Fibroblast of skin of back (primary cell): ENCODE measurements around the gene SS18L1.
A peak's percentile ranks its signal among the peaks of the same experiment; 100 is the strongest.

Experiments
- DNase-seq: peaks from one replicate; pipeline ENCODE4 v3.0.0-alpha.2; 2013

Gene SS18L1

GRCh38 chr20:62214067-62214466, 70.5 kb downstream of the SS18L1 start:
- no peak for DNase-seq

- no peak for DNase-seq
Measured at GRCh38 chr20:62215020-62215990, 71.7 kb downstream of the SS18L1 start.

DNA sequence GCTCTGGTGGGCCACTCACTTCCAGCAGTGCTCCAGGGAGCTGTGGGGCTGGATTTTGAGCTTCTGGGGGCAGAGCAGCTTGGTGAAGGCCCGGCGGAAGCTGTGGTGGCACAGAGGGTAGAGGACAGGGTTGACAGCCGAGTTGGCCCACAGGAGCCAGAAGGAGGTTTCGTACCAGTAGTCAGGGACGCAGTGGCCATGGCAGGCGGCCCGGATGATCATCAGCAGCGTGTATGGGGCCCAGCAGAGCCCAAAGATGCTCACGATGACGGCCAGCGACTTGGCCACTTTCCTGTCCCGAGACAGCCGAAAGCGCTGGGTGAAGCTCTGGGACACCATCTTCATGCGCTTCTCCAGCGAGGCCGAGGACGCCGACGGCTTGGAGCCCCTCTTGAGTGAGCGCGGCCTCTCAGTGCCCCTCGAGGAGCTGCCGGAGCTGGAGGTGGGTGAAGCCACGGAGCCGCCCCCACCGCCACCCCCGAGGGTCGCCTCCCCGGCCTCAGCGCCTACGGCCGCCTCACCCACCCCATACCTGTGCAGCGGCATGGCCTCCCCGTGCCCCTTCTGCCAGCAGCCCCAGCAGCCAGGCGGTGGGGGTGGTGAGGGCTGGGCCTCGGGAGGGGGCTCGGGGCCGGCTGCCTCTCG, 72.5 kb downstream of the SS18L1 start:
- no peak for DNase-seq

- no peak for DNase-seq
Measured at GRCh38 chr20:62216636-62217566, 73.3 kb downstream of the SS18L1 start.

DNA sequence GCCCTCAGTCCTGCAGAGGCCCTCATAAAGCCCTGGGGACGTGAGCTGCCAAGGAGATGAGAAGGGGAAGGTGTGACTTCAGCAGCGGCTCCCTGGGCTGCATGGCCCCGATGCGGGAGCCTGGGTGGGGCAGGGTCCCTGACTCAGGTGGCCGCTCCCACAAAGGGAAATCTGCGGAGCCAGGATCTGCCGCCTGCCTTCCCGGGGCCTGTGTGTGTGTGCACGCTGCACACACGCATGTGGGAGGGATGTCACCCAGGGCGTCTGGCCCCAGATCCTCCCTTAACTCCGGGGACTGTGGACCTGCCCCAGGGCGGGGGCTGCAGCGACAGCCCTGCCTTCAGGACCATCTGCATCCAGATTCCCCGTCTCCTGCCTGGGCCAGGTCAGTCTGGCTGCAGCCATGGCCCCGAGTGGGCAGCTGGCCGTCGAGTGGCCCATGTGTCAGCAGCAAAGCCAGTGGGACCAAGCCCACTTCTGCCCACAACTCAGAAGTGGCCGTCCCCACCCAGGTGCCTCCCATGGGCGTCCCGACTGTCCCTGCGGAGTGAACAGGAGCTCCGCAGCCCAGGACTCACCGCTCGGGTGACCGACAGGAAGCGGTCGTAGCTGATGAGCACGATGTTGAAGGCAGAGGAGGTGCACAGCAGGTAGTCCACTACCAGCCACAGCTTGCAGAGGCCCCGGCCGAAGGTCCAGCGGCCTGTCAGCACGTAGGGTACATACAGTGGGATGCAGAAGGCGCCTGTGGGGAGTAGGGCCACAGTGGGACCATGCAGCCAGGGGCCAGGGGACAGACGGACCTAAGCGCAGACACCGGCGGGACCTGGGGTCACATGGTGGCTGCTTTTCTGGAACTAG, 74.6 kb downstream of the SS18L1 start:
- DNase-seq = no peak

DNA sequence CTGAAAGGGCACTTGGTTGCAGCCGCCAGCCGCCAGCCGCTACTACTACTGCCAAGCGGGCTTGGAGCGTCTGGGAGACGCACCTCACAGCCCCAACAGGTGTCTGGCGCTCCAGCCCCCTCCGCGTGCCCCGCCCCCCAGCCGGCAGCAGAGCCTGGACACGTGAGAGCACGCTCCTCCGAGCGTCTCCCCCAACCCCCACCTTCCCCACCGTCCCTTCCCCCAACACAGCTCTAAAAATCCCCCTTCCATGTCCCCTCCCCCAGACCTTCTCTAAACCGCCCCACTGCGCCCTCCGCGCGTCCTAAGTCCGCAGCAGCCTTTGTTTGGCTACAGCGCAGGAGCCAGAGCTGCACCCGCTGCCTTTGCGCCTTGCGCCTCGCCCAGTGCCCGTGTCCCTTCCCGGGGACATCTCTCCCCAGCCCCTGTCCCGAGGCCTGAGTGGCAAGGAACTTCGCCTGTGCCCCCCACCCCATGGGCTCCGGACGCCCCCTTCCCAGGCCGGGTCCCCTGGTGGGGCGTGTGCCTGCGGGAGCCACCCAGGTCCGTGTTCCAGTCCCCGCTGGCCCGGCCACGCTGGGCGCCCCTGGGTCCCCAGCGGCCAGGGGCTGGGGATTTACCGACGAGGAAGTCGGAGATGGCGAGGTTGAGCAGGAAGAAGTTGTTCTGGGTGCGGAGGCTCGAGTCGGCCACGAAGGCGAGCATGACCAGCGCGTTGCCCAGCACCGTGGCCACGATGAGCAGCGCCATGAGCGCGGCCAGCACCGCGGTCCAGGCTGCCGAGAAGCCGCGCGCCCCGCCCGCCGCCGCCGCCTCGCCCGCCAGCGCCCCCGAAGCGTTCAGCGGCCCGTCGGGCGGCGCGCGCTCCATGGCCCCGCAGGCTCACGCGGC, 75.8 kb downstream of the SS18L1 start:
- no peak for DNase-seq

GRCh38 chr20:62219992-62220665, 76.6 kb downstream of the SS18L1 start, which contains the start of gene HRH3:
Gene HRH3 (minus strand): TSS chr20:62220278. CDS start chr20:62219970, 308 bp downstream.
- DNase-seq = peak; percentile 27

- no peak for DNase-seq
Measured at GRCh38 chr20:62220666-62221568, 77.3 kb downstream of the SS18L1 start.

- no peak for DNase-seq
Measured at GRCh38 chr20:62222266-62222850, 78.8 kb downstream of the SS18L1 start.

GRCh38 chr20:62222972-62223371, 79.4 kb downstream of the SS18L1 start:
- DNase-seq = no peak

- DNase-seq = no peak
Measured at GRCh38 chr20:62223571-62223970, 80.0 kb downstream of the SS18L1 start.

- no peak for DNase-seq
Measured at GRCh38 chr20:62224113-62224855, 80.7 kb downstream of the SS18L1 start.

GRCh38 chr20:62225026-62225425, 81.5 kb downstream of the SS18L1 start:
- DNase-seq = no peak

DNA sequence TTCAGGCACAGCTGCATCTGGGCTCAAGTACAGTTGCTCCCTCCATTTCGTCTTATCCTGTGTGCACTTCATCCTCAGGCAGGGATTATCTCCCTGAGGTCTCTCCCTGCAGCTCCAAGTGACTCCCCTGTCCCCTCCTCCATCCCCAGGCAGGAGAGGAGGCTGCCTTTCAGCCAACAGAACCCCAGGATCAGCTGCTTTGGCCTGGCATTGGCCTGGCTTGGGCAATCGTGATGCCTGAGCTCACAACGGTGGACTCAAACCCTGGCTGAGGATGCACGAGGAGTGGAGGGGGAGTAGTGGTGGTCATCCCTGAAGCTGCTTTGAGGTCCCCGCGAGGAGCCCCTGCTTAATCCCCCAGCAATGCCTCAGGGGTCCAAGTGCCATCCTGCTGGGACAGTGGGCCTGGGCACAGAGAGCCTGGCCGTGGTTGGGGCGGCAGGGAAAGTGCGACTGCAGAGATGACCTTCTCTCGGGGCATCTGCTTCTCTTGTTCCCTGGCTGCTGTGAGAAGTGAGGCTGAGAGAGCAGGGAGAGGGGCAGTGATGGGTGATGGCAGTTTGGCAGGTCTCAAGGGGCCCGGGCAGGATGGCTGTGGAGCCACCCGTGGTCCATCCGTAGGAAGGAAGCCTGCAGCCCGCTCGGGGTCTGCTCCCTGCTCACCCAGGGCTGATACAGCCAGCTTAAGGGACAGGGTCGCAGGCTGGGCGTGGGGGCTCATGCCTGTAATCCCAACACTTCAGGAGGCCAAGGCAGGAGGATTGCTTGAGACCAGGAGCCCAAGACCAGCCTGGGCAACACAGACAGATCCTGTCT, 82.5 kb downstream of the SS18L1 start:
- no peak for DNase-seq

DNA sequence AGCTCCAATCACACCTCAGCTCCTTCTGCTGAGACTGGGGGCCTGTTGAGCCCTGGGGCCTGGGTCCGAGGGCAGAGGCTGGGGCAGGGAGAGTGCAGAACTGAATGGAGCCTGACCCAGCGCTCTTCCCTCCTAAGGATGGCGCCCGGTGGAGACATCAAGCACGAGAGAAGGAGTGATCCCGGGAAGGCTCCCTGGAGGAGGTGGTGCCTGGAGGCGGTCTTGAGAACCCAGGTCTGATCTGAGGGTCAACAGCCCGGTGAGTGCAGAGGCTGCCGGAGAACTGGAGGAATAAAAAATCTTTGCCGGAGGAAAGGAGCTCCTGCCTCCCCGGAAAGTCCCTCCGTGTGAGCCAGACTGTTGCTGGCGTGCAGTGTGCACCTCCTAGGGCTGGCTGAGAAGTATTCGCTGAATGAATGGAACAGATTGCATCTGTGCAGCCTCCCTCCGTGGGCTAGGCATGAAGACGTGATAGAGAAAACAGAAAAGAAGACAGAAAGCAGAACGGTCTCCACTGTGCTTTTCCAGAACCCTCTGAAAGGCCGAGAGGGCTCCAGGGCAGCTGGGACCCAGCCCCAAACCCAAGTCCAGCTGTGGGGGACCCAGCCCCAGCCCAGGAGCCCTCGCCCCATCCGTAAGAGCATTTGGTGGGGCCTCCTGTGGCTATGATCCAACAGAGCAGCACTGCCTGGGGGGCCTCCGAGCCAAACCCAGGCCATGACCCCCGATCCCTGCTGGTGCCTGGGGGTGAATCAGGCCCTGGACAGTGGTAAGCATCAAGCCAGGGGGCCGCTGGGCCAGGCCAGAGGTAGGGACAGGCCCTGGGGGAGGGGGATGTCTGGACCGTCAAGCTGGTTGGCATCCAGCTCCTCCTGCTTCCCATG, 83.4 kb downstream of the SS18L1 start:
- DNase-seq = no peak

DNA sequence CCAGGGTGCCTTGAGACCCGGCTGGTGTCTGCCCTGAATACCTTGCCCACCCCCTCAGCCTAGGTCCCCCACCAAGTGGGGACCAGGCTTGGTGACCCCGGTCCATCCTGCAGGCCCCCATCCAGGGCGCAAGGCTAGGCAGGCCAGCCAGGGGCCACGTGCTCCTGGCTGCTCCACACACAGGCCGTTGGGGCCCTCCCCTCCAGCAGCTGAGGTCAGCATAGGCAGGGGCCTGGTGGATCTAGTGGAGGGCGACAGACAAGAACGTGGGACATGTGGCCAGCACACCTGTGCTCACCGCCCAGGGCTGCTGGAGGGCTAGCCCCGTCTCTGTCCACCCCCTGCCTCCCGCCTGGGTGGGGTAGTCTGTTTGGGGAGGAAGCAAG, 84.0 kb downstream of the SS18L1 start:
- no peak for DNase-seq
